HepG2 (cell line): ENCODE results near the gene DEPDC1B.

ENCODE experiments used
- EP300 ChIP-seq, 3 experiments: sonication (generic) in 1 of 3; formaldehyde crosslinking in 1 of 3; IDR thresholded peaks; 2 replicates each; pipeline versions ENCODE4 v1.5.1 to v1.6.1; 2011 to 2020; ENCODE audit warnings: low read depth in 2 of 3, low read length in 2 of 3, borderline replicate concordance in 1 of 3, improper control_type of control experiment in 1 of 3, mild to moderate bottlenecking in 1 of 3, missing genetic modification reagents in 1 of 3, moderate library complexity in 1 of 3
- PCBP2 ChIP-seq: fragments of 200-400 bp; formaldehyde crosslinking; optimal IDR thresholded peaks from 2 replicates; pipeline ENCODE3; 2018; ENCODE audit warnings: low read length, low read depth; ENCODE audit not compliant: poor library complexity, severe bottlenecking
- SIN3A ChIP-seq: IDR thresholded peaks from 2 replicates; pipeline ENCODE4 v1.6.1; 2011; ENCODE audit warnings: low read depth, mild to moderate bottlenecking, control low read depth, low read length, borderline replicate concordance
- SMC3 ChIP-seq: IDR thresholded peaks from 2 replicates; pipeline ENCODE4 v1.6.1; 2011; ENCODE audit warnings: low read length, improper control_type of control experiment
- SOX6 ChIP-seq, 2 experiments: fragments of 450-650 bp in 1 of 2; sonication (generic) in 1 of 2; formaldehyde crosslinking in 1 of 2; IDR thresholded peaks; 2 replicates each; pipeline versions ENCODE4 v1.4.0 to v1.6.1; 2017 to 2020; ENCODE audit warnings: antibody characterized with exemption in 1 of 2, mild to moderate bottlenecking in 1 of 2, missing genetic modification reagents in 1 of 2
- ZBTB21 ChIP-seq: sonication (generic); formaldehyde crosslinking; IDR thresholded peaks from 2 replicates; pipeline ENCODE4 v1.4.0; 2020; ENCODE audit warnings: missing genetic modification reagents
- ZC3H4 ChIP-seq: sonication (generic); formaldehyde crosslinking; IDR thresholded peaks from 2 replicates; pipeline ENCODE4 v1.4.0; 2020; ENCODE audit warnings: missing genetic modification reagents, borderline replicate concordance
- ZNF234 ChIP-seq: sonication (generic); formaldehyde crosslinking; conservative IDR thresholded peaks from 2 replicates; pipeline ENCODE4 v1.5.1; 2020; ENCODE audit warnings: mild to moderate bottlenecking, missing genetic modification reagents
- ZNF768 ChIP-seq: sonication (generic); formaldehyde crosslinking; IDR thresholded peaks from 2 replicates; pipeline ENCODE4 v1.4.0; 2020; ENCODE audit warnings: missing genetic modification reagents
- ZSCAN29 ChIP-seq: sonication (generic); formaldehyde crosslinking; conservative IDR thresholded peaks from 2 replicates; pipeline ENCODE4 v1.4.0; 2020; ENCODE audit warnings: mild to moderate bottlenecking, missing genetic modification reagents
- TF ChIP-seq, protein P1 (sequence below): sonication (generic); formaldehyde crosslinking; IDR thresholded peaks from 2 replicates; pipeline ENCODE4 v1.5.0; 2020; ENCODE audit warnings: mild to moderate bottlenecking, missing genetic modification reagents, moderate library complexity
- TF ChIP-seq, protein P2 (sequence below): sonication (generic); formaldehyde crosslinking; IDR thresholded peaks from 2 replicates; pipeline ENCODE4 v1.4.0; 2020; ENCODE audit warnings: missing genetic modification reagents
- TF ChIP-seq, protein P3 (sequence below): IDR thresholded peaks from 2 replicates; pipeline ENCODE4 v1.6.1; 2012; ENCODE audit warnings: low read length, improper control_type of control experiment

- TF ChIP-seq ZSCAN29 (CRISPR knock-in tag) (no peak), SMC3 (no peak), ZC3H4 (CRISPR knock-in tag) (no peak), ZBTB21 (CRISPR knock-in tag) (no peak), ZNF234 (CRISPR knock-in tag) (no peak), PCBP2 (no peak), EP300 (IDR thresholded peaks at IDR 0.05; ENCODE audit: low read depth in 2 of 2, low read length in 2 of 2) (no peak), EP300 (CRISPR knock-in tag; IDR thresholded peaks at IDR 0.05; ENCODE audit: borderline replicate concordance) (no peak), SIN3A (no peak), SOX6 (IDR thresholded peaks at IDR 0.05) (no peak), SOX6 (CRISPR knock-in tag; IDR thresholded peaks at IDR 0.05) (no peak), ZNF768 (CRISPR knock-in tag) (no peak)
- TF ChIP-seq, protein P1, sequence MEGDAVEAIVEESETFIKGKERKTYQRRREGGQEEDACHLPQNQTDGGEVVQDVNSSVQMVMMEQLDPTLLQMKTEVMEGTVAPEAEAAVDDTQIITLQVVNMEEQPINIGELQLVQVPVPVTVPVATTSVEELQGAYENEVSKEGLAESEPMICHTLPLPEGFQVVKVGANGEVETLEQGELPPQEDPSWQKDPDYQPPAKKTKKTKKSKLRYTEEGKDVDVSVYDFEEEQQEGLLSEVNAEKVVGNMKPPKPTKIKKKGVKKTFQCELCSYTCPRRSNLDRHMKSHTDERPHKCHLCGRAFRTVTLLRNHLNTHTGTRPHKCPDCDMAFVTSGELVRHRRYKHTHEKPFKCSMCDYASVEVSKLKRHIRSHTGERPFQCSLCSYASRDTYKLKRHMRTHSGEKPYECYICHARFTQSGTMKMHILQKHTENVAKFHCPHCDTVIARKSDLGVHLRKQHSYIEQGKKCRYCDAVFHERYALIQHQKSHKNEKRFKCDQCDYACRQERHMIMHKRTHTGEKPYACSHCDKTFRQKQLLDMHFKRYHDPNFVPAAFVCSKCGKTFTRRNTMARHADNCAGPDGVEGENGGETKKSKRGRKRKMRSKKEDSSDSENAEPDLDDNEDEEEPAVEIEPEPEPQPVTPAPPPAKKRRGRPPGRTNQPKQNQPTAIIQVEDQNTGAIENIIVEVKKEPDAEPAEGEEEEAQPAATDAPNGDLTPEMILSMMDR (CRISPR knock-in tag) = no peak
- TF ChIP-seq, protein P2, sequence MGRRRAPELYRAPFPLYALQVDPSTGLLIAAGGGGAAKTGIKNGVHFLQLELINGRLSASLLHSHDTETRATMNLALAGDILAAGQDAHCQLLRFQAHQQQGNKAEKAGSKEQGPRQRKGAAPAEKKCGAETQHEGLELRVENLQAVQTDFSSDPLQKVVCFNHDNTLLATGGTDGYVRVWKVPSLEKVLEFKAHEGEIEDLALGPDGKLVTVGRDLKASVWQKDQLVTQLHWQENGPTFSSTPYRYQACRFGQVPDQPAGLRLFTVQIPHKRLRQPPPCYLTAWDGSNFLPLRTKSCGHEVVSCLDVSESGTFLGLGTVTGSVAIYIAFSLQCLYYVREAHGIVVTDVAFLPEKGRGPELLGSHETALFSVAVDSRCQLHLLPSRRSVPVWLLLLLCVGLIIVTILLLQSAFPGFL (CRISPR knock-in tag) = no peak
- TF ChIP-seq, protein P3, sequence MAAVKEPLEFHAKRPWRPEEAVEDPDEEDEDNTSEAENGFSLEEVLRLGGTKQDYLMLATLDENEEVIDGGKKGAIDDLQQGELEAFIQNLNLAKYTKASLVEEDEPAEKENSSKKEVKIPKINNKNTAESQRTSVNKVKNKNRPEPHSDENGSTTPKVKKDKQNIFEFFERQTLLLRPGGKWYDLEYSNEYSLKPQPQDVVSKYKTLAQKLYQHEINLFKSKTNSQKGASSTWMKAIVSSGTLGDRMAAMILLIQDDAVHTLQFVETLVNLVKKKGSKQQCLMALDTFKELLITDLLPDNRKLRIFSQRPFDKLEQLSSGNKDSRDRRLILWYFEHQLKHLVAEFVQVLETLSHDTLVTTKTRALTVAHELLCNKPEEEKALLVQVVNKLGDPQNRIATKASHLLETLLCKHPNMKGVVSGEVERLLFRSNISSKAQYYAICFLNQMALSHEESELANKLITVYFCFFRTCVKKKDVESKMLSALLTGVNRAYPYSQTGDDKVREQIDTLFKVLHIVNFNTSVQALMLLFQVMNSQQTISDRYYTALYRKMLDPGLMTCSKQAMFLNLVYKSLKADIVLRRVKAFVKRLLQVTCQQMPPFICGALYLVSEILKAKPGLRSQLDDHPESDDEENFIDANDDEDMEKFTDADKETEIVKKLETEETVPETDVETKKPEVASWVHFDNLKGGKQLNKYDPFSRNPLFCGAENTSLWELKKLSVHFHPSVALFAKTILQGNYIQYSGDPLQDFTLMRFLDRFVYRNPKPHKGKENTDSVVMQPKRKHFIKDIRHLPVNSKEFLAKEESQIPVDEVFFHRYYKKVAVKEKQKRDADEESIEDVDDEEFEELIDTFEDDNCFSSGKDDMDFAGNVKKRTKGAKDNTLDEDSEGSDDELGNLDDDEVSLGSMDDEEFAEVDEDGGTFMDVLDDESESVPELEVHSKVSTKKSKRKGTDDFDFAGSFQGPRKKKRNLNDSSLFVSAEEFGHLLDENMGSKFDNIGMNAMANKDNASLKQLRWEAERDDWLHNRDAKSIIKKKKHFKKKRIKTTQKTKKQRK = no peak
Observed at GRCh38 chr5:60551250-60551649, 148.7 kb downstream of the DEPDC1B start.
